GF-D8 (cell line): Measurements from ENCODE around the gene GPHN.

Source experiments
- DNase-seq: peaks from one replicate; lab custom pipeline; 2025; lab: John Stamatoyannopoulos, UW

Gene GPHN

GRCh38 chr14:66959437-66960050 is 451.6 kb downstream of the GPHN start:
- DNase-seq, result no peak

- DNase-seq, result no peak
Observed at GRCh38 chr14:66965831-66966230, 457.9 kb downstream of the GPHN start.

- DNase-seq, result no peak
Observed at GRCh38 chr14:66972469-66972868, 464.5 kb downstream of the GPHN start.

GRCh38 chr14:66974397-66975025 is 466.6 kb downstream of the GPHN start:
- no peak for DNase-seq

GRCh38 chr14:66975251-66975650 is 467.3 kb downstream of the GPHN start:
- DNase-seq, result no peak

GRCh38 chr14:66979101-66979974 is 471.4 kb downstream of the GPHN start:
- no peak for DNase-seq

- no peak for DNase-seq
Observed at GRCh38 chr14:66982247-66982646, 474.3 kb downstream of the GPHN start.

GRCh38 chr14:66992776-66993175 is 484.8 kb downstream of the GPHN start:
- DNase-seq, result no peak

- no peak for DNase-seq
Observed at GRCh38 chr14:66993512-66993911, 485.6 kb downstream of the GPHN start.

- DNase-seq, result no peak
Observed at GRCh38 chr14:66998013-66998412, 490.1 kb downstream of the GPHN start.

GRCh38 chr14:66999978-67000377 is 492.0 kb downstream of the GPHN start:
- DNase-seq, result no peak

GRCh38 chr14:67002994-67003753 is 495.2 kb downstream of the GPHN start:
- DNase-seq, result no peak

GRCh38 chr14:67004521-67004920 is 496.6 kb downstream of the GPHN start:
- DNase-seq, result no peak

GRCh38 chr14:67010602-67011001 is 502.7 kb downstream of the GPHN start:
- peak; percentile 77 for DNase-seq

GRCh38 chr14:67016856-67017255 is 508.9 kb downstream of the GPHN start:
- no peak for DNase-seq

- no peak for DNase-seq
Observed at GRCh38 chr14:67018720-67019119, 510.8 kb downstream of the GPHN start.

- no peak for DNase-seq
Observed at GRCh38 chr14:67019796-67020195, 511.8 kb downstream of the GPHN start.

- DNase-seq, result no peak
Observed at GRCh38 chr14:67031920-67032774, 524.2 kb downstream of the GPHN start.

- DNase-seq, result no peak
Observed at GRCh38 chr14:67045440-67045839, 537.5 kb downstream of the GPHN start.

- no peak for DNase-seq
Observed at GRCh38 chr14:67050896-67051295, 542.9 kb downstream of the GPHN start.

- DNase-seq, result no peak
Observed at GRCh38 chr14:67056684-67057083, 548.7 kb downstream of the GPHN start.
